ENCODE measurements around the gene NCAPD3. TPM values are rescaled to one million over a fixed set of nuclear protein-coding genes. Genes with fewer than 3 reads are reported as not detected.

Gene NCAPD3
- total RNA-seq, 1 experiment from 2014 or later = 63.0 TPM

- Mint-ChIP-seq H3K9me3 (peaks cover 34% of the 10 kb centered on the region), H3K27ac (no peak overlapping the region), H3K36me3 (peaks cover 16% of the 10 kb centered on the region), H3K27me3 (ENCODE audit: low read depth) (no peaks in the 10 kb centered on the region), H3K4me1 (peaks cover 5% of the 10 kb centered on the region), H3K4me3 (no peak overlapping the region)
- ATAC-seq (no peak), DNase-seq (ENCODE audit: low spot score) (no peak)
- POLR2A ChIA-PET = no interaction called here
- CTCF ChIA-PET = no interaction called here
- TF ChIP-seq ESRRA (CRISPR knock-in tag; IDR thresholded peaks at IDR 0.05; ENCODE audit: borderline replicate concordance) = no peak
- no peak for TF ChIP-seq MYBL2 (CRISPR knock-in tag; IDR thresholded peaks at IDR 0.05)
- no peak for TF ChIP-seq ELF4 (CRISPR knock-in tag; IDR thresholded peaks at IDR 0.05; ENCODE audit: low read depth)
- no peak for TF ChIP-seq TEAD4 (CRISPR knock-in tag; IDR thresholded peaks at IDR 0.05)
Measured at GRCh38 chr11:134134167-134134566, 89.6 kb downstream of the NCAPD3 start.

- Mint-ChIP-seq H3K9me3 (peaks cover 34% of the 10 kb centered on the region), H3K36me3 (peaks cover 16% of the 10 kb centered on the region), H3K4me1 (peaks cover 4% of the 10 kb centered on the region), H3K27ac (no peak overlapping the region), H3K4me3 (no peak overlapping the region), H3K27me3 (ENCODE audit: low read depth) (no peaks in the 10 kb centered on the region)
- CTCF ChIA-PET = no interaction called here
- ATAC-seq (no peak), DNase-seq (ENCODE audit: low spot score) (no peak)
- TF ChIP-seq ZNF423 (CRISPR knock-in tag; IDR thresholded peaks at IDR 0.05) (no peak), CBFB (CRISPR knock-in tag; IDR thresholded peaks at IDR 0.05; ENCODE audit: low read depth) (no peak), ZNF138 (CRISPR knock-in tag; conservative IDR thresholded peaks at IDR 0.05) (no peak), CDX4 (CRISPR knock-in tag; IDR thresholded peaks at IDR 0.05; ENCODE audit: borderline replicate concordance) (no peak), HMGXB4 (CRISPR knock-in tag; IDR thresholded peaks at IDR 0.05) (no peak)
- POLR2A ChIA-PET = no interaction called here
Measured at GRCh38 chr11:134132808-134133207, 91.0 kb downstream of the NCAPD3 start.

GRCh38 chr11:134131628-134132244 is 92.0 kb downstream of the NCAPD3 start:
- DNase-seq (ENCODE audit: low spot score) (no peak), ATAC-seq (no peak)
- H3K27me3 Mint-ChIP-seq (ENCODE audit: low read depth) = no peaks in the 10 kb centered on the region
- H3K27ac Mint-ChIP-seq = no peak overlapping the region
- TF ChIP-seq MYBL2 (CRISPR knock-in tag; IDR thresholded peaks at IDR 0.05) = no peak
- TF ChIP-seq USF1 (CRISPR knock-in tag; IDR thresholded peaks at IDR 0.05) = no peak
- no peak overlapping the region for H3K4me3 Mint-ChIP-seq
- ChIA-PET CTCF (interaction anchor here (1.7 kb wide), 1 partner anchor 81 kb away, joined by 9 read pairs; no protein-coding TSS in a partner anchor), POLR2A (no interaction called here)
- H3K36me3 Mint-ChIP-seq = peaks cover 16% of the 10 kb centered on the region
- peaks cover 31% of the 10 kb centered on the region for H3K9me3 Mint-ChIP-seq
- peaks cover 4% of the 10 kb centered on the region for H3K4me1 Mint-ChIP-seq

GRCh38 chr11:134126217-134126822 is 97.4 kb downstream of the NCAPD3 start:
- no peak for TF ChIP-seq PRRX2 (CRISPR knock-in tag; IDR thresholded peaks at IDR 0.05)
- no peak for TF ChIP-seq ZNF423 (CRISPR knock-in tag; IDR thresholded peaks at IDR 0.05)
- TF ChIP-seq SMAD4 (CRISPR knock-in tag; IDR thresholded peaks at IDR 0.05) = no peak
- TF ChIP-seq RELA (CRISPR knock-in tag; IDR thresholded peaks at IDR 0.05; ENCODE audit: borderline replicate concordance) = no peak
- no peak for TF ChIP-seq FOXJ3 (CRISPR knock-in tag; IDR thresholded peaks at IDR 0.05; ENCODE audit: borderline replicate concordance)
- TF ChIP-seq ZNF532 (CRISPR knock-in tag; IDR thresholded peaks at IDR 0.05; ENCODE audit: borderline replicate concordance) = no peak
- TF ChIP-seq ATF3 (CRISPR knock-in tag; conservative IDR thresholded peaks at IDR 0.05) = no peak
- no peak for TF ChIP-seq IRF2 (CRISPR knock-in tag; IDR thresholded peaks at IDR 0.05; ENCODE audit: borderline replicate concordance, low read depth)
- TF ChIP-seq PREB (CRISPR knock-in tag; IDR thresholded peaks at IDR 0.05; ENCODE audit: borderline replicate concordance) = no peak
- Mint-ChIP-seq H3K9me3 (peaks cover 2% of the 10 kb centered on the region), H3K4me3 (no peak overlapping the region), H3K27me3 (ENCODE audit: low read depth) (peaks cover 20% of the 10 kb centered on the region), H3K4me1 (peaks cover 31% of the 10 kb centered on the region), H3K27ac (no peak overlapping the region), H3K36me3 (peaks cover 1% of the 10 kb centered on the region)
- DNase-seq (ENCODE audit: low spot score) (no peak), ATAC-seq (peak; percentile 57)
- ChIA-PET CTCF (interaction anchor here (1.1 to 2.0 kb wide), 3 partner anchors 28 to 89 kb away, joined by 3 to 13 read pairs (median 5); no protein-coding TSS in a partner anchor), POLR2A (no interaction called here)
